Stimulated activated CD8-positive, alpha-beta memory T cell treated with anti-CD3 and anti-CD28 coated beads, Interleukin-2, amount 100 ng/mL, for 1 hour (primary cell): ENCODE results near the gene RNF144A.

Source experiments
- DNase-seq, 2 donors: peaks; one replicate each; pipeline ENCODE4 v3.0.0-alpha.2; 2020; ENCODE audit warnings: low read depth in 2 of 2

Gene RNF144A

DNA sequence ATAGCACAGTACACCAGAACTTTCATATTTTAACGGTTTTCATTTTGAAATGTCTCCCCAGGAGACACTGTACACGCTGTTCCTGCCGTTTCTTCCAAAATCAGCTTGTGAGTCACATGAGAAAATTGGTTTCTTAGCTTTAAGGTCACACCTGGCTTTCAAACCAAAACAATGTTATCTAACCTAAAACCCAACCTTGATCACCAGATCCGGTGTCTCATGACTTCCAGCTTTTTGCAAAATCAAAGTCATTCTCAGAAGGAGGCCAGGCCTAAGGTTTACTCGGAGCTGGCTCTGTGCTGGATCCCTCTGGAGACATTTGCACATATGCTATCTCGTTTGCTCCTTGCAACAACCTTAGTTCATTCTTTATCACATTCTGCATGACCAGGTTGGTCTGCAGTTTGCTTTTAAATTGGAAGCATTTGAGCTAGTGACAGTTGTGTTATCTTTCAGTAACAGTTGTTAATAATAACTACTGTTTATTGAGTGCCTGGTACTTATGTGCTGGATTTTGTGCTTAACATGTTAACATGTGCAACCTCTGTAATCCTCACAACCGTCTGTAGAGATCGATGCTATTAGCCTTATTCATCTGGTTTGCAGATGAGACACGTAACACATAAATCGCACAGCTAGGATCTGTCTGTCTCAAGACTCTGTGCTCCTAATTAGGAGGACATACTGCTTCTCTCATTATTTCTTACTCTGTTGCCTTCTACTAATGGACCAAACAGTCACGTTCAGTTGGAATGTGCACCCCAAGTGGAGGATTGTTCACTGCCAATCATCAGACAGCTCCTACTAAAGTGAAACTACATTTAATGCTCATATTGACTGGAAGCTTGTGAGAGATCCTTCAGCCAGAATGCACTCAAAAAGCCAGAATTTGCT lies 105.5 kb downstream of the RNF144A start:
- no peak for DNase-seq

DNA sequence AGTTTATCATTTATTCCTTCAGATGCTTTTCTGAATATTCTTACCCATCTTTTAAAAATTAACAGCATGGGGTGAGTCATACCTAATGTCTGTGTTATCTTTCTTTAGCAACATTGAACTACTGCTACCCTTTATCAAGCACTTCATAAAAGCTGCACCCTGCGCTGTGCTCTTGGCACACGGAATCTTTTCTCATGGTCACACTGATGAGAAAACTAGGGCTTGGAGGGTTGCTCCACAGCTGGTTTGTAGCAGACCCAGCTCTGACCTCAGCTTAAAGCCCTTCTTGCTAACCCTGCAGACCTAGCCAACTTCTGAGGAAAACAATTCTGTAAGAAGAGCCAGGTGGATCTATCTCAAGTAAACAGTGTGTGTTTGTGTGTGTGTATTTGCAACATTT lies 106.3 kb downstream of the RNF144A start:
- no peak for DNase-seq

- no peak for DNase-seq
Observed at GRCh38 chr2:7024261-7024660, 107.0 kb downstream of the RNF144A start.

DNA sequence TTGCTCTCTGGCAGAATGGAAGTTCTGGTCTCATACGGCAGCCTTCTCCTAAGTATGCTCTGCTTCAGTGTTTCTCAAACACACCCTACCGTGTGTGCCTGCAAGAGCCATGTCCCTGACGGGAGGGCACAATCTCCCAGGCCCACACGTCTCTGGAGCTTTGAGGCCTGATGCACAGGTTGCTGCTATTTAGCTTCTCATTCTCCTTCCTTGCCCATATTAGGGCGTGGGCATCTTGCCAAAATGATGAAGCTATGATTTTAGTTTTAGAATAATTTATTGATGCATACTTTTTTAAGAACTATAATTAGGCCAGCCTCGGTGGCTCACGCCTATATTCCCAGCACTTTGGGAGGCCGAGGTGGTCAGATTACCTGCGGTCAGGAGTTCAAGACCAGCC lies 107.9 kb downstream of the RNF144A start:
- no peak for DNase-seq

GRCh38 chr2:7026742-7027141 lies 109.5 kb downstream of the RNF144A start:
- no peak for DNase-seq

DNA sequence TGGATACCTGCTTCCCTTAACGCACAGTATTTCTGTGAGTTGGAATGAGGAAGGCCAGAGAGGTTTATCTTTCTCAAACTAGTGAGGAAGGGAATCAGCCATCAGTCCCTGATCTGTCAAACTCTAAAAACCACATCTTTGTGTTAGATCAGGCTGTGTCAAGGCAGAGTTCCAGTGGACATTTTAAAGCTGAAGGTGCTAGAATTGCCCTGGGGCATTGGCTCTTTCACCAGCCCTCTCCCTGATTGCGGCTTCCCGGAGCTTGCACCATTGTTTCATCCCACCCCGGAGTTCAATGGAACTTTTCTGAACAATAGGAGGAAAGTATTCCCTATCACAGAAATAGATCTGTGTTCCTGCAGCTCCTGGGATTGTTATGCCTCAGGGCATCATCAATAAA lies 110.2 kb downstream of the RNF144A start:
- no peak for DNase-seq

DNA sequence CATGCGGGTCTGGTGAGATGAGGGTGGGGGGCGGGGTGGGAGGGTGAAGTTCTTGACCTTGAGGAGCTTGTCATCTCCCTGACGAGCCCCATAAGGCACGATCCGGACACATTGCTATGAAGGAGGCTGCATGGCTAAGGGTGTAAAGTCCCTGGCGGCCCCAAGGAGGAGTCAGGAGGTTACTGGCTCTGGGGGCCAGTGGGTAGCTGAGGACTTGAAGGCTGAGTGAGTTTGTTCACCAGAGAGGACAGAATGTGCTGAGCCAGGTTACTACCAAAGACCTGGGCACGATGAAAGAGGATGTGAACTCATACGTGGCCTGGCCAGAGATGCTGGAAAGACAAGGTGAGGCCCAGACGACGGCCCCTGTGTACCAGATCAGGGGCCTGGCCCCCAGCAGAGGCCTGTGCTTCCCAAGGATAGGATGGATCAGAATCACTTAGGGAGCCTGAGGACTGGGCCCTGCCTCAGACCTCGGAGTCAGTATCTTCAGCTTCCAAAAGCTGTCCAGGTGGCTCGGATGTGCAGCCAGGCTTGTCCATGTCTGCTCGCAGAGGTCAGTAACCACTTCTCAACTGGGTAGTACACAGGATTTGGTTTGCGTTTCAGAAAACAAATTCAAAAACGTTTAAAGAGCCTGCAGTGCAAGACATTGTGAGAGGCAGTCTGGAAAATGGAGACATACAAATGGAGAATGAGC lies 110.9 kb downstream of the RNF144A start:
- DNase-seq: no peak

GRCh38 chr2:7028846-7029245 lies 111.6 kb downstream of the RNF144A start:
- no peak for DNase-seq

DNA sequence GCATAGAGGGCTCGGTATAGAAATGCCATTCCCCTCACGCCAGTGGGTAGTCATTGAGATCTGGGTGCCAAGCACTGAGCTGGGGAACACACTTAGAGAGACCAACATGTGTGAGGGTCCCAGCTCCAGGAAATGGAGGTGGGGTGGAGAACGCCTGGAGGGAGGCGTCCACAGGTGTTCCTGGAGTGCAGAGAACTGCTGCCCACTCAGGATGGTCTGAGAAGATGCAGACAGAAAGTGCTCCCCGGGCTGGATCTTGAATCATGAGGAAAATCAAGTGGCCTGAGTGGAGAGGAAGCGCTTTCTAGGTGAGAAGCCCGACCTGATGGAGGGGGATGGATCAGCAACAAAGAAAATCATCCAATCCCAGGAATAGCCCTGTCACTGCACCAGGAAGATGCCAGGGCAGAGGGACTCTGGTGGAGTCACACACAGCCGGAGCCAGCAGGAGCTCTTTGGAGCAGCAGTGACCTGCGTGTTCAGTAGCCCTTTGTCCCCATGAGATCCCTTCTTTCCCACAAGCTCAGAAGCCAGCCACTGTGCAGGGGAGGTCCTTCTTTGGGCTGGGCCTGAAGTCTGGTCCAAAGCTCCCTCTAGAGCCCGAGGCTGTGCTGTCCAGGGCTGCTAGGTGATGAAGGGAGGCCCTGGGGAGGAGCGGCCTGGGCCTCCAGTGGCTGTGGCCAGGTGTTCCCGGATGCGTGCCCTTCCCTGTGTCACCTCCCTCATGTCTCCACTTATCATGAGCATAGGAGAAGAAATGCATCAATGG lies 112.3 kb downstream of the RNF144A start:
- no peak for DNase-seq

DNA sequence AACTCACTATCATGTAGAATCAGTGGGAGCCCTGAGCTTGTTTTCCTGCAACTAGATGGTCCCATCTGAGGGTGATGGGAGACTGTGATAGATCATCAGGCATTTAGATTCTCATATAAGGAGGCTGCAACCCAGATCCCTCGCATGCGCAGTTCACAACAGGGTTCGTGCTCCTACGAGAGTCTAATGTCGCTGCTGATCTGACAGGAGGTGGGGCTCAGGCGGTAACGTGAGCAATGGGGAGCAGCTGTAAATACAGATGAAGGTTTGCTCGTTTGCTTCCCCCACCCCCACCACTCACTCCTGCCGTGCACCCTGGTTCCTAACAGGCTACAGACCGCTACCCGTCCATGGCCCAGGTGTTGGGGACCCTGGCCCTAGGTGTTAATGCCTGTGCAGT lies 113.6 kb downstream of the RNF144A start:
- no peak for DNase-seq

DNA sequence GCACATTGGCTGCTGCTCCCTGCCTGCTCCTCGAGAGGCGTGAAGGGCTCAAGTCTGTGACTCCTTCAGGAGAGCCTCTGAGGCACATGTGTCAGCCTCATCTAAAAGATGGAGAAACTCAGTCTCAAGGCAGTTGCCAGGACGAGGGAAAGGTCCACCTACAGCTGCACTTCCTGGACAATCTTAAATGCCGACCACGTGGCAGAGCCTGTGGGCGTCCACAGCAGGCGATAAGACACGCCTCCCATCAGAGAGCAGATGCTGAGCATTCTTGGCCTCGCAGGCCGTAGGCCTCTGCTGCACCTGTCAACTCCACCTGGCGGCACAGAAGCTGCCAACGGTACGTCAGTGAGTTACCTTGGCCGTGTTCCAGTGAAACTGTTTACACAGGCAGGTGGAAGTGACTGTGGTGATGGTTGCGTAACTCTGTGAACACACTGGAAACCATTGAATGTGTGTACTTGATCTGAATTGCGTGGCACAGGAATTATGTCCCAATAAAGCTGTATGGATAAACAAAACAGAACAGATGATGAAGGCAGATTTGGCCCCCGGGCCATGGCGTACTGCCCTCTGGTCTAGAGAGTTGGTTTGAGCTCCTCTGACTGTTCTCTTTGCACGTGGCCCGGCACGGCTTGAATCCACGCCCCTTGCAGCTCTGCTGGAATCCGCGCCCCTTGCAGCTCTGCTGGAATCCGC lies 114.5 kb downstream of the RNF144A start:
- DNase-seq: peak in 1 of 2 donors; percentile 6

GRCh38 chr2:7032371-7032770 lies 115.2 kb downstream of the RNF144A start:
- no peak for DNase-seq

DNA sequence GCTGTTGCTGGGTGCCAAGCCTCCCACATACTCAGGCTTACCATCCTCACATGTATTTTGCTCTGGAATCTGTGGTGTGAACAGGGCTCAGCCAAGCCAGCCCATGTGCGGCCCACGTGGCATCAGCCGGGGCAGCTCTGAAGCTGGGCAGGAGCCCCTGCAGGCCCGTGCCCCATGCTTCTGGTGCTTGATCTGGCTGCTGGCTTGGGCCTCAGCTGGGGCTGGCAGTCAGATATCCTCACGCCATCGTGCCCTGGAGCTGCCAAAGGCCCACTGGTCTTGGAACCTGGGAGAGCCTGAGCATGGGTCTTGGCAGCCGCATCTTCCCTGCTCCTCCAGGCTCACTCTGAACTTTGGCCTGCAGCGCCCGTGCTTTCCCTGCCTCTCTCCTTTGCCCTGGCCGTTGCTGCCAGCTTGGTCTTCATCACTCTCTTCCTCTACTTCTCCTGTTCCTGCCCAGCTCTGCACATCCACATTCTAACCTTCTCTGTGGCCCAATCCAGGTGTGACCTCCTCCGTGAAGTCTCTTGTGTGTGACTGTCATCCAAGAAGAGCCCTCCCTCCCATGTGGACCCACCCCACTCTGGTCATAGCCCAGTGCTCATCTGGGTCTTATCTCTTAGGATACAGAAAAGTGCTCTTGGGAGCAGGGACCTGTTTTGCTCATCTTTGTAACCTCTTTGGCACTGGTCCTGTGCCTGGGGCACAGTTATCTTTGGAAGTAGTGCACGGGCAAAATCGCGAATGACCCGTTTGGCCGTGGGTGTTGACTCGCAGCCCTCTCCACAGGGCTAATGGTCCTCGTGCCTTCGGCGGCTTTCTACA lies 116.1 kb downstream of the RNF144A start:
- no peak for DNase-seq

GRCh38 chr2:7034303-7034702 lies 117.1 kb downstream of the RNF144A start:
- no peak for DNase-seq

- no peak for DNase-seq
Observed at GRCh38 chr2:7035884-7036283, 118.7 kb downstream of the RNF144A start.

- peak in 1 of 2 donors; percentile 30 for DNase-seq
Observed at GRCh38 chr2:7037340-7038333, 120.4 kb downstream of the RNF144A start.

GRCh38 chr2:7040547-7040946 lies 123.3 kb downstream of the RNF144A start:
- no peak for DNase-seq

DNA sequence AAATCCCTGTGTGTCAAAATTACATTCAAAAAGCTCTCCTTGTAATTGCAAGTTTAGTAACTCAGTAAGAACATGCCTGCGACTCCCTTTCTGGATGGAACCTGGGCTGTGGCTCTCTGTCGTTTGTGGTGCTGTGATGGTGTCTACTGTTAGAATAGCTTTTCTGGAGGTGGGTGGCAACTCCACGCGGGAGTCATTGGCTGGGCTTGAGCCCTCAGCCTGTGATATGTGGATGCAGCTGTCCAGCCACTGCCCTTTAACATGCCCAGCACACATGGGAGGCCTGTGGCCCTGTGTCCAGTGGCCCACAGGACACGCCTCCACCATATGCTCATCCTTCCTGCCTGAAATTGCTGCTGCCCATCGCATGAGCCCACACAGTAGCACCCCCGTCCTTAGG lies 124.2 kb downstream of the RNF144A start:
- DNase-seq: no peak

DNA sequence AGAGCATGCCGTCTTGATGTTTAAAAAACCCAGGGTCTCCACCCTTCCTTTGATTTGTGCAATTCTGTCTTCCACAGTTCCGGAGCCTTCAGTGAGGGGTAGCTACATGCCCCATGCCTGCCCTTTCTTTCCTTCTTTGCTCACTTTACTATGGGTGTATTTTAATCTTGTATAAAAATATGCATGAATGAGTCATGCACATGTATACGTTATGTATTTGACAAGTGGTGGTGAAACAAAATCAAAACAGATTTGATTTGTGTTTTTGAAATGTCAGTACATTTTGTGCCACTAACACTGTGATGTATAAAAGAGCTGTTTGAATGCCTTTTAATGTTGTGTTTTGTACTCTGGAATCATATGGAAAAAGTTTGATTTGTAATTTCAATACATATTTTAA lies 126.5 kb downstream of the RNF144A start:
- DNase-seq: no peak
